ENCODE measurements around the gene CDHR4.
"Not testable (repeated sequence)": the region's sequence is repeated elsewhere in the genome, so short reads cannot be mapped to it uniquely, and the experiment has no call there.

Gene CDHR4

DNA sequence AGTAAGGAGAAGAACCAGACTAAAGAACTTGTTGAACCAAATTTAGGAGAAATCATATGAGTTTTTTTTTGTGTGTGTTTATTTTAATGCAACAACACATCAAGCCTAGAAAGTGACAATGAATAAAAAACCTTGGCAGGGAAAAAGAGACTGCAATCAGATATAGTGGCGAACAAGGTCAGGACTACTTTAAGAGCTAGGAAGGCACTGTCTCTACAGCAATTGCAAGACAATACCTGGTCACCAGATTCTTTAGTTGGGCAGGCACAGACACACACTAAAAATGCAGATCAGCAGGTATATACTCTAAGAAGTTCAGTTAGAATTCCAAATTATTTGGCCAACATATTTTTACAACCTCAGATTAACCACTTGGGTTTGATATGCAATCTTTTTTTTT, 45.1 kb downstream of the CDHR4 start:
- Histone ChIP-seq H3K9ac (ENCODE audit: low read depth, low read length) (no peak overlapping the region), H3K4me1 (ENCODE audit: insufficient read depth, low read length) (no peaks in the 10 kb centered on the region), H3K4me3 (ENCODE audit: low read depth in 1 of 2, low read length in 2 of 2) (no peak overlapping the region), H4K20me1 (ENCODE audit: insufficient read depth, low read length) (peaks cover 36% of the 10 kb centered on the region; the same call in 1 of the 2 replicates), H3K4me2 (ENCODE audit: insufficient read depth, low read length) (no peak overlapping the region), H3K27ac (ENCODE audit: low read length) (no peak overlapping the region), H2AFZ (ENCODE audit: low read depth, low read length) (no peak overlapping the region), H3K79me2 (ENCODE audit: insufficient read depth, low read length) (peaks cover 91% of the 10 kb centered on the region), H3K27me3 (ENCODE audit: insufficient read depth, low read length, poor library complexity) (no peaks in the 10 kb centered on the region), H3K9me3 (ENCODE audit: insufficient read depth, low read length, severe bottlenecking) (no peaks in the 10 kb centered on the region), H3K36me3 (ENCODE audit: insufficient read depth, low read length) (peaks cover 3% of the 10 kb centered on the region; the same call in 1 of the 2 replicates)
- DNase-seq (no peak), ATAC-seq (ENCODE audit: insufficient read depth, low read depth) (no peak)
- TF ChIP-seq EZH2 (IDR thresholded peaks at IDR 0.05; ENCODE audit: borderline replicate concordance, low read depth, low read length, severe bottlenecking), result no peak
- TF ChIP-seq, protein P1, sequence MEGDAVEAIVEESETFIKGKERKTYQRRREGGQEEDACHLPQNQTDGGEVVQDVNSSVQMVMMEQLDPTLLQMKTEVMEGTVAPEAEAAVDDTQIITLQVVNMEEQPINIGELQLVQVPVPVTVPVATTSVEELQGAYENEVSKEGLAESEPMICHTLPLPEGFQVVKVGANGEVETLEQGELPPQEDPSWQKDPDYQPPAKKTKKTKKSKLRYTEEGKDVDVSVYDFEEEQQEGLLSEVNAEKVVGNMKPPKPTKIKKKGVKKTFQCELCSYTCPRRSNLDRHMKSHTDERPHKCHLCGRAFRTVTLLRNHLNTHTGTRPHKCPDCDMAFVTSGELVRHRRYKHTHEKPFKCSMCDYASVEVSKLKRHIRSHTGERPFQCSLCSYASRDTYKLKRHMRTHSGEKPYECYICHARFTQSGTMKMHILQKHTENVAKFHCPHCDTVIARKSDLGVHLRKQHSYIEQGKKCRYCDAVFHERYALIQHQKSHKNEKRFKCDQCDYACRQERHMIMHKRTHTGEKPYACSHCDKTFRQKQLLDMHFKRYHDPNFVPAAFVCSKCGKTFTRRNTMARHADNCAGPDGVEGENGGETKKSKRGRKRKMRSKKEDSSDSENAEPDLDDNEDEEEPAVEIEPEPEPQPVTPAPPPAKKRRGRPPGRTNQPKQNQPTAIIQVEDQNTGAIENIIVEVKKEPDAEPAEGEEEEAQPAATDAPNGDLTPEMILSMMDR (IDR thresholded peaks at IDR 0.05; ENCODE audit: borderline replicate concordance, extremely low read depth, low read length, poor library complexity, severe bottlenecking), result no peak

- H3K27ac ChIP-seq (ENCODE audit: low read length), result no peak overlapping the region
- no peak overlapping the region for H3K9ac ChIP-seq (ENCODE audit: low read depth, low read length)
- no peak for ATAC-seq (ENCODE audit: insufficient read depth, low read depth)
- H3K36me3 ChIP-seq (ENCODE audit: insufficient read depth, low read length), result peaks cover 27% of the 10 kb centered on the region
- no peaks in the 10 kb centered on the region for H3K27me3 ChIP-seq (ENCODE audit: insufficient read depth, low read length, poor library complexity)
- peaks cover 82% of the 10 kb centered on the region for H3K79me2 ChIP-seq (ENCODE audit: insufficient read depth, low read length)
- peaks cover 38% of the 10 kb centered on the region for H4K20me1 ChIP-seq (ENCODE audit: insufficient read depth, low read length)
- H2AFZ ChIP-seq (ENCODE audit: low read depth, low read length), result no peak overlapping the region
- DNase-seq, result no peak
- no peaks in the 10 kb centered on the region for H3K4me1 ChIP-seq (ENCODE audit: insufficient read depth, low read length)
- TF ChIP-seq, protein P1 (IDR thresholded peaks at IDR 0.05; ENCODE audit: borderline replicate concordance, extremely low read depth, low read length, poor library complexity, severe bottlenecking), result no peak
- TF ChIP-seq EZH2 (IDR thresholded peaks at IDR 0.05; ENCODE audit: borderline replicate concordance, low read depth, low read length, severe bottlenecking), result no peak
- H3K9me3 ChIP-seq (ENCODE audit: insufficient read depth, low read length, severe bottlenecking), result no peaks in the 10 kb centered on the region
- no peak overlapping the region for H3K4me2 ChIP-seq (ENCODE audit: insufficient read depth, low read length)
- no peak overlapping the region for H3K4me3 ChIP-seq (ENCODE audit: low read depth in 1 of 2, low read length in 2 of 2)
Measured at GRCh38 chr3:49751501-49751900, 48.2 kb downstream of the CDHR4 start.

- DNase-seq (no peak), ATAC-seq (ENCODE audit: insufficient read depth, low read depth) (no peak)
- Histone ChIP-seq H2AFZ (ENCODE audit: low read depth, low read length) (no peak overlapping the region), H3K9ac (ENCODE audit: low read depth, low read length) (no peak overlapping the region), H3K9me3 (ENCODE audit: insufficient read depth, low read length, severe bottlenecking) (no peaks in the 10 kb centered on the region), H3K4me2 (ENCODE audit: insufficient read depth, low read length) (no peak overlapping the region), H3K79me2 (ENCODE audit: insufficient read depth, low read length) (peaks cover 80% of the 10 kb centered on the region), H3K27ac (ENCODE audit: low read length) (no peak overlapping the region), H4K20me1 (ENCODE audit: insufficient read depth, low read length) (peaks cover 32% of the 10 kb centered on the region), H3K27me3 (ENCODE audit: insufficient read depth, low read length, poor library complexity) (no peaks in the 10 kb centered on the region), H3K36me3 (ENCODE audit: insufficient read depth, low read length) (peaks cover 34% of the 10 kb centered on the region), H3K4me3 (ENCODE audit: low read depth in 1 of 2, low read length in 2 of 2) (no peak overlapping the region), H3K4me1 (ENCODE audit: insufficient read depth, low read length) (no peaks in the 10 kb centered on the region)
- no peak for TF ChIP-seq EZH2 (IDR thresholded peaks at IDR 0.05; ENCODE audit: borderline replicate concordance, low read depth, low read length, severe bottlenecking)
- TF ChIP-seq, protein P1 (IDR thresholded peaks at IDR 0.05; ENCODE audit: borderline replicate concordance, extremely low read depth, low read length, poor library complexity, severe bottlenecking), result no peak
Measured at GRCh38 chr3:49750056-49750455, 49.6 kb downstream of the CDHR4 start.

DNA sequence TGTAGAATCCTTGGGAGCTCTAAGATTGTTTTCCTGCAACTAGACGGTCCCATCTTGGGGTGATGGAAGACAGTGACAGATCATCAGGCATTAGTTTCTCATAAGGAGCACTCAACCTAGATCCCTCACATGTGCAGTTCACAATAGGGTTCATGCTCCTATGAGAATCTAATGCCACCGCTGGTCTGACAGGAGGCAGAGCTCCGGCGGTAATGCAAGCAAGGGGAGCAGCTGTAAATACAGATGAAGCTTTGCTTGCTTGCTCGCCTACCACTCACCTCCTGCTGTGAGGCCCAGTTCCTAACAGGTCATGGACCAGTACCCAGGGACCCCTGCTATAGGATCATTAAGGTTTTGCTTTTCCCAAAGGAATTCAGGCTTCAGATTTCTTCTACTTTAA, 50.8 kb downstream of the CDHR4 start:
- H3K27me3 ChIP-seq (ENCODE audit: insufficient read depth, low read length, poor library complexity); DNase-seq; ATAC-seq (ENCODE audit: insufficient read depth, low read depth); H3K4me2 ChIP-seq (ENCODE audit: insufficient read depth, low read length); H3K9me3 ChIP-seq (ENCODE audit: insufficient read depth, low read length, severe bottlenecking); H3K4me1 ChIP-seq (ENCODE audit: insufficient read depth, low read length); H2AFZ ChIP-seq (ENCODE audit: low read depth, low read length); H3K4me3 ChIP-seq (ENCODE audit: low read depth in 1 of 2, low read length in 2 of 2); H3K27ac ChIP-seq (ENCODE audit: low read length); H3K9ac ChIP-seq (ENCODE audit: low read depth, low read length): not testable (repeated sequence)
- Histone ChIP-seq H3K36me3 (ENCODE audit: insufficient read depth, low read length) (peaks cover 42% of the 10 kb centered on the region), H4K20me1 (ENCODE audit: insufficient read depth, low read length) (peaks cover 29% of the 10 kb centered on the region), H3K79me2 (ENCODE audit: insufficient read depth, low read length) (peaks cover 76% of the 10 kb centered on the region)

Measured in DND-41 (cell line).